CD4-positive, alpha-beta T cell (primary cell): ENCODE data around the gene CDH13. TPM values are rescaled to one million over a fixed set of nuclear protein-coding genes. Genes with fewer than 3 reads are reported as not detected.

Source experiments
- ATAC-seq: fragments of 200-7000 bp; cut with Tn5 transposase; one replicate; pipeline ENCODE4 v1.10.0; 2022; ENCODE audit warnings: mild to moderate bottlenecking; ENCODE audit not compliant: poor library complexity
- CTCF ChIA-PET: fragments of 350-600 bp; sonication (Branson Sonifier 250); formaldehyde crosslinking; loops from one replicate; lab custom pipeline; 2021; ENCODE audit warnings: antibody characterized with exemption, inconsistent platforms; lab: Charles Lee
- POLR2A ChIA-PET: fragments of 350-600 bp; sonication (Branson Sonifier 250); formaldehyde crosslinking; loops from one replicate; lab custom pipeline; 2021; ENCODE audit warnings: antibody characterized with exemption, inconsistent platforms; lab: Charles Lee
- DNase-seq, 14 experiments: peaks; one replicate each; pipeline ENCODE4 v3.0.0-alpha.2; 2013 to 2020; ENCODE audit warnings: mixed read lengths in 2 of 14
- H3K27ac ChIP-seq, 2 donors: one replicate each; pipeline versions ENCODE4 v1.5.1 to v1.7.0; 2013; ENCODE audit warnings: low read length in 2 of 2, low read depth in 1 of 2, mild to moderate bottlenecking in 1 of 2
- H3K27me3 ChIP-seq, 2 experiments: 1 replicate in 1 of 2; 2 replicates in 1 of 2; pipeline versions ENCODE4 v1.6.1 to v1.7.0; 2013; ENCODE audit warnings: low read length in 2 of 2, control low read depth in 1 of 2, mild to moderate bottlenecking in 1 of 2, moderate library complexity in 1 of 2; ENCODE audit not compliant: insufficient read depth in 2 of 2, control insufficient read depth in 1 of 2
- H3K36me3 ChIP-seq: one replicate; pipeline ENCODE4 v1.6.1; 2013; ENCODE audit warnings: low read length, control low read depth; ENCODE audit not compliant: insufficient read depth
- H3K4me1 ChIP-seq: one replicate; pipeline ENCODE4 v1.6.1; 2013; ENCODE audit warnings: low read length, control low read depth; ENCODE audit not compliant: insufficient read depth
- H3K4me3 ChIP-seq: one replicate; pipeline ENCODE4 v1.5.1; 2013; ENCODE audit warnings: mild to moderate bottlenecking, low read length, moderate library complexity
- H3K9me3 ChIP-seq, 2 experiments: 1 replicate in 1 of 2; 2 replicates in 1 of 2; pipeline versions ENCODE4 v1.6.1 to v1.7.0; 2013; ENCODE audit warnings: low read length in 2 of 2, mild to moderate bottlenecking in 2 of 2, control low read depth in 1 of 2, moderate library complexity in 1 of 2; ENCODE audit not compliant: control insufficient read depth in 1 of 2, insufficient read depth in 1 of 2
- H3K27ac Mint-ChIP-seq: one replicate; pipeline ENCODE4 v1.8.0; 2020; ENCODE audit warnings: mixed read lengths
- H3K27me3 Mint-ChIP-seq: one replicate; pipeline ENCODE4 v1.8.0; 2021; ENCODE audit warnings: mixed read lengths
- H3K36me3 Mint-ChIP-seq: one replicate; pipeline ENCODE4 v1.8.0; 2021; ENCODE audit warnings: low read depth, mixed read lengths
- H3K4me1 Mint-ChIP-seq: one replicate; pipeline ENCODE4 v1.8.0; 2021; ENCODE audit warnings: low read depth, mixed read lengths
- H3K4me3 Mint-ChIP-seq: one replicate; pipeline ENCODE4 v1.8.0; 2020; ENCODE audit warnings: mild to moderate bottlenecking, mixed read lengths
- H3K9me3 Mint-ChIP-seq: one replicate; pipeline ENCODE4 v1.8.0; 2020; ENCODE audit warnings: mixed read lengths
- CTCF ChIP-seq: fragments of 200-600 bp; IDR thresholded peaks from one replicate; pipeline ENCODE4 v1.8.0; 2022; ENCODE audit warnings: antibody characterized with exemption, mild to moderate bottlenecking
- intact Hi-C, 2 experiments: fragments of 100-400 bp; cut with DNase I in 1 of 2; cut with micrococcal nuclease in 1 of 2; formaldehyde crosslinking; loops; one replicate each; pipeline versions ENCODE4 v1.15.1 to v1.9.0; 2023 to 2025; cut with DNase I, micrococcal nuclease
- total RNA-seq, 174 experiments: library from RNA in 2 of 174; stranded (reverse) in 2 of 174; gene quantifications; one replicate each; pipeline ENCODE4 v1.2.3 and lab custom pipeline; 2021 to 2026

The CDH13 gene
- total RNA-seq, 2 experiments from 2014 or later: not detected

GRCh38 chr16:83010776-83011720, 384.3 kb downstream of the CDH13 start:
- no peak overlapping the region for H3K4me3 Mint-ChIP-seq
- POLR2A ChIA-PET: no interaction called here
- Histone ChIP-seq H3K36me3 (no peaks in the 10 kb centered on the region), H3K27me3 (no peaks in the 10 kb centered on the region), H3K4me1 (no peaks in the 10 kb centered on the region), H3K4me3 (no peak overlapping the region), H3K9me3 (no peaks in the 10 kb centered on the region), H3K27ac (no peak overlapping the region)
- CTCF ChIA-PET: no interaction called here
- no peak for ATAC-seq
- no peaks in the 10 kb centered on the region for H3K4me1 Mint-ChIP-seq
- TF ChIP-seq CTCF: no peak
- intact Hi-C loops: no loop called here
- DNase-seq: no peak
- no peak overlapping the region for H3K27ac Mint-ChIP-seq
- no peaks in the 10 kb centered on the region for H3K9me3 Mint-ChIP-seq
- no peaks in the 10 kb centered on the region for H3K27me3 Mint-ChIP-seq
- no peaks in the 10 kb centered on the region for H3K36me3 Mint-ChIP-seq

GRCh38 chr16:83011939-83012338, 385.2 kb downstream of the CDH13 start:
- Histone ChIP-seq H3K27me3 (no peaks in the 10 kb centered on the region), H3K36me3 (no peaks in the 10 kb centered on the region), H3K4me3 (no peak overlapping the region), H3K27ac (no peak overlapping the region), H3K4me1 (no peaks in the 10 kb centered on the region), H3K9me3 (no peaks in the 10 kb centered on the region)
- Mint-ChIP-seq H3K36me3 (no peaks in the 10 kb centered on the region), H3K27me3 (no peaks in the 10 kb centered on the region), H3K4me1 (no peaks in the 10 kb centered on the region), H3K27ac (no peak overlapping the region), H3K9me3 (no peaks in the 10 kb centered on the region), H3K4me3 (no peak overlapping the region)
- POLR2A ChIA-PET: no interaction called here
- CTCF ChIA-PET: no interaction called here
- ATAC-seq (no peak), DNase-seq (no peak)
- no peak for TF ChIP-seq CTCF
- intact Hi-C loops: no loop called here

GRCh38 chr16:83013071-83013470, 386.3 kb downstream of the CDH13 start:
- H3K4me1 Mint-ChIP-seq: no peaks in the 10 kb centered on the region
- intact Hi-C loops: no loop called here
- POLR2A ChIA-PET: no interaction called here

More at GRCh38 chr16:83013071-83013470, 386.3 kb downstream of the CDH13 start:
- DNase-seq (no peak), ATAC-seq (no peak)
- Histone ChIP-seq H3K36me3 (no peaks in the 10 kb centered on the region), H3K27ac (no peak overlapping the region), H3K27me3 (no peaks in the 10 kb centered on the region), H3K4me1 (no peaks in the 10 kb centered on the region), H3K9me3 (no peaks in the 10 kb centered on the region), H3K4me3 (no peak overlapping the region)
- no peak overlapping the region for H3K4me3 Mint-ChIP-seq
- no peak for TF ChIP-seq CTCF
- H3K27ac Mint-ChIP-seq: no peak overlapping the region
- no peaks in the 10 kb centered on the region for H3K36me3 Mint-ChIP-seq
- no peaks in the 10 kb centered on the region for H3K9me3 Mint-ChIP-seq
- CTCF ChIA-PET: no interaction called here
- no peaks in the 10 kb centered on the region for H3K27me3 Mint-ChIP-seq
